Activated CD8-positive, alpha-beta memory T cell treated with anti-CD3 and anti-CD28 coated beads for 48 hours (primary cell): ENCODE results near the gene KRTAP6-1.

Experiments
- DNase-seq, 3 experiments: peaks; one replicate each; pipeline ENCODE4 v3.0.0-alpha.2; 2020; ENCODE audit warnings: low read depth in 2 of 3, low spot score in 2 of 3

Gene KRTAP6-1, protein sequence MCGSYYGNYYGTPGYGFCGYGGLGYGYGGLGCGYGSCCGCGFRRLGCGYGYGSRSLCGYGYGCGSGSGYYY

DNA sequence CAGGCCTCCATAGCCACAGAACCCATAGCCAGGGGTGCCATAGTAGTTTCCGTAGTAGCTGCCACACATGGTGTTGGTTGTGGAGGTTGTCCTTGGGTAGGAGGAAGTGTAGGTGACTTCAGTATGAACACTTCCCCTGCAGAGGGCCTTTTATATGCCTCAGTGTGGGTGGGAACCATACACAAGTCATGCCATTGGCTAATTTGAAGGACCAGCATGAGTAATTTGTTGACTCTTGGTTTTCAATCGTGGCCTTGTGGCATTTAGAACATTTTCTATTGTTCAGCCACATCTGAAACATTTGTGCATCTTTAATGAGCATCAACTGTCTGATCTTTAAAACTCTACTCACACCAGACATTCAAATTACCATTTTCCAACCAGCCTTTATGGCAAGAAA, at the start of gene KRTAP6-1:
TSS of gene KRTAP6-1 (minus strand) at position 95 of the 400 bp plus-strand sequence. CDS start at position 69, 26 bp downstream.
- no peak for DNase-seq

DNA sequence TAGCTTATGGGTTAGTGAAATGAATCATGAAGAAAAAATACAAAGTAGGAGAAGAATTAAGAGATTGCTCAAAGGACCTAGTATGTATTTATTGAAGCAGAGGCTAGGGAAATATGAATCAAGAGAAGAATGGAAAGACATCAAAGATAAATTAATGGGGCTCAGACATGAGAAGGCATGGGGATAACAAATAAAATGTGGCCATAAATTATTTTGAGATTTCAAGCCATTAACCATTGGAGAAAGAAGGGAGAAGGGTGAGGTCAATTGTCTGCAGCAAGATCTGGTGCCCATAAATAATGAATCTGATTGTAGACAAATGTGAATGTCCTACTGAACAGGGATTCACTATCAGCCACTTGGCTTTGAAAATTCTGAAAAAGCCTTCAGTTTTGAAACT, 39.2 kb upstream of the KRTAP6-1 start:
- no peak for DNase-seq

DNA sequence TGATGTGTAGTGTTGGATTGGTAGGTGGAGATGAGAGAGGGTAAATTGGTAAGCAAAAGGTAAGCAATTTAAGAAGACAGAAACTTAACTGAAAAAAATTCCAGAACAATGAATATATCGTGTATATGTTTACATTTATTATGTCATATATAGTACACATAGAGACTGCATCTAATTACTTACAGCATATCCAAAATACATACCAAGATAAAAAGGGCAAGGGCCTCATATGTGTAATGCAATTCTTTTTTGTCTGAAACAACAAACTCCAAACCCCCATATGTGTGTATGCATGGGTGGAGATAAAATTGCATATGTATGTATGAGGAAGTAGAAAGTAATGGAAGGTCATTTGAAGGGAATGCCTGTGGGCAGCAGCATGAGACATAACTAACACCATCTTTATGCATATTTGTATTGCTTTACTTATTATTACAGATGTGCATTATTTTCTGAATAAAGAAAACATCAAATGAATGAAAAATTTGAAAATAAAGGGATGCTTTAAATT, 33.2 kb upstream of the KRTAP6-1 start:
- no peak for DNase-seq

DNA sequence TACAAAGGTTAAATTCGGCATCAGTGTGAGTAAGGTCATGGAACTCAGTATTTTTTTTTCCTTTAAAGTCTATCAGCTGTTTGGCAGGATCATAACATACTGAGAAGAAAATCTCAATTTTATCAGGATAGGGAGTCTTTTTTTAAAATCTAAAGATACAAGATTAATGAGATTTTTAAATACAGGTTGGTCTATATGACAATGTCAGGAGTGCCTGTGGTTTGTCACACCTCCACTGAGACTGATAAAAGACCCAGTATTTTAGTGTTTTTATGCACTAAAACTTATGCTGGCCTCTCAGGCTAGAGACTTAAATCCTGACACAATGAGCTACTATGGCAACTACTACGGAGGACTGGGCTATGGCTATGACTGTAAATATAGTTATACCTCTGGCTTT, 28.8 kb upstream of the KRTAP6-1 start, which contains the start of gene KRTAP20-3:
TSS of gene KRTAP20-3 (plus strand) at position 301 of the 400 bp plus-strand sequence.
- DNase-seq, result no peak

DNA sequence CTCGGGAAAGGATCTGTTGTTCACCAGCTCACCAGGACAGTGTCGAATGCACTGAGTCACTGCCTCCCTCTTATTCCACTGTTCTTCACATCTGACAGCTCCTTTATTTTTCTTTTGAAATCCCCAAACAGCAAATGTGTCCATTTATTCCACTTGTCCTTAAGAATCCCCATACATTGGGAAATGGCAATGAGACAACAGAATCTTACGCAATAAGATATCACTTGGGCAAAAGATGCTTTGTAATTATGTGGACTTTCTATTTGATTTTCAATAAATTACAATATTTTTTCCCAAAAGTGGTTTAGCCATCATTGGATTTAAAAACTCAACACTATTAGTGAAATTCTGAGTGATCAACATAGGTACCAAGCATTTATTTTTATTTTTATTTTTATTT, 25.0 kb upstream of the KRTAP6-1 start:
- DNase-seq, result no peak

DNA sequence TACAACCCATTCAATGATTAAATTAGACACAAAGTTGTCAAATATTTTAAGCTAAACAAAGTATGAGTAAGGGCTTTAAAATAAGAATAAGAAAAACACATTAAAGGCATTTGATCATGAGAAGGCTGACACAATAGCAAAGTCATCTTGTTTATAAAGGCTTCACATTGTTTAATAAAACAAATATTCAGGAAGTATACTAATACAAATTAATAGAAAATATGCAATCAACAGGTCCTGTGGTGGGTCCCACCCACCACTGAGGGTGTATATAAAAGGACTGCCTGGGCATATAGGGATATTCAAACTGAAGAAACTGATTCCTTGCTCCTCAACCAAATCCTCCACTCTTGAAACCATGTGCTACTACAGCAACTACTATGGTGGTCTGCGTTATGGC, 21.2 kb upstream of the KRTAP6-1 start, which contains the start of gene KRTAP20-2:
TSS of gene KRTAP20-2 (plus strand) at position 301 of the 400 bp plus-strand sequence. CDS start at position 359, 58 bp downstream.
- DNase-seq, result no peak

DNA sequence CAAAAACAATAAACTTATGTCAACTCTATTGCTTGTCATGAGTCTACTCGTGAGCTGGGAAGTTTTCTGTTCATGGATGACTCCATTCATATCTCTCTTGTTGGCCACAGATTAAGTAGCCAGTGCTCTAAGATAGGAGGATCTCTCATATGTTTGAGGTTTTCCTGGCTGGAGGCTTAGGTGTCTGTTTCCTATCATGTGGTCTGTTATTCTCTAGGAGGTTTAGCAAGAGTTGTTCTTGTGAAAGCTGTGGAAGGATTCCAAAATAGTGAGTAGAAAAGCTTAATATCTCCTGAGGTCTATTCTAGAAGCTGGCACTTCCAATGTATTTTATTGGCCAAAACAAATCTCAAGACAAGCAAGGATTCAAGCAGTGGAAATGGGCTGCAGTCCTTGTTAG, 15.5 kb upstream of the KRTAP6-1 start:
- no peak for DNase-seq

DNA sequence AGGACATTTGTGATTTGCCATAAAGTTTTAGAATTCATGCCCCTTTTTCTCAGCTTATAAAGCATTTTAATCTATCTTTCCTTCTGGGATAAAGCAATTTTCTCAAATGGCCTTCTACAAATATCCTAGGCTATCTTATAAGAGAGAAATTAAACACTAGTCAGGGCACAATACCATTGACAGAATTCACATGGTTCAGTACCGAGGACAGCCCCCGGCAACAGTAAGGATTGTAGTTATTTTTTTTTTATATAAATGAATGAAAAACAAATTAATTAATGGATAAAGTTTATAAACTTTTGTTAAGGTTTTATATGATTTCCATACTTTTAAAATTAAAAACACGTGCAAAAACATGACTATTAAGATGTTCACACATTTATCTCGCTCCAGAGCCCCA, 14.4 kb upstream of the KRTAP6-1 start:
- DNase-seq, result no peak

DNA sequence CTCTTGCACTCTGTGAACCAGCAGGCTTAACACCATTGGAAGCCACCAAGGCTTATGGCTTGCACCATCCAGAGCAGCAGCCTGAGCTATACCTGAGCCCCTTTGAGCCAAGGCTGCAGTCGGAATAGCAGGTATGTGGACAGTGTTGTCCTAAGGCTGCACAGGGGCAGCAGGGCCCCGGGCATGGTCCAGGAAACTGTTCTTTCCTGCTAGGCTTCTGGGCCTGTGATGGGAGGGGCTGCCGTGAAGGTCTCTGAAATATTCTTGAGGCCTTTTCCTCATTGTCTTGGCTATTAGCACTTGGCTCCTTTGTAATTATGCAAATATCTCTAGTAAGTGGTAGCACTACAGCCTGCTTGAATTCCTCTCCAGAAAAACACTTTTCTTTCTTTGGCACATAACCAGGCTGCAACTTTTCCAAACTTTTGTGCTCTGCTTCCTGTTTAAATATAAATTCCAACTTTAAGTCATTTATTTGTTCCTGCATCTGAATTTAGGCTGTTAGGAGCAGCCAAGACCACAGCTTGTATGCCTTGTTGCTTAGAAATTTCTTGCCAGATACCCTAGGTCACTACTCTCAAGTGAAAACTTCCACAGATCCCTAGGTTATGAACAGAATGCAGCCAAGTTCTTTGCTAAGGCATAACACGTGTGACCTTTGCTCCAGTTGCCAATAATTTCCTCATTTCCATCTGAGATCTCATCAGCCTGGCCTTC, 11.9 kb upstream of the KRTAP6-1 start:
- DNase-seq, result no peak

DNA sequence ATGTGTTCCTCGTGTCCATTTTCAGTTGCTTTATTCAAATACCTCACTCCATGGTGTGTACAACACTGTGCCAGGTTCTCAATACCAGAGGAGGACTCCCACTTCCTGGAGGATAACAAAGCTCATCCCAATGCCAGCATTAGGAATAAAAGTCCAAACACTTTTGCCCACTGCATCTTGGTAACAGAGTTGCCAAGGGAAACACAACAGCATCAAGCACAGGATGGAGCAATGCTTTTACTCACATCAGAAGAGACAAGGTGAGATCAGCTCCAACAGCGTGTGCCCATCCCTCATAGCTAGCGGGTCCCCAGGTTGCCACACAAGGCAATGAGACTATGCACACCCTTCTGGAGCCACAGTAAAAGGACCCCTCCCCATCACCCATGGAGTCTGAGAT, 9.6 kb upstream of the KRTAP6-1 start:
- DNase-seq, result no peak

DNA sequence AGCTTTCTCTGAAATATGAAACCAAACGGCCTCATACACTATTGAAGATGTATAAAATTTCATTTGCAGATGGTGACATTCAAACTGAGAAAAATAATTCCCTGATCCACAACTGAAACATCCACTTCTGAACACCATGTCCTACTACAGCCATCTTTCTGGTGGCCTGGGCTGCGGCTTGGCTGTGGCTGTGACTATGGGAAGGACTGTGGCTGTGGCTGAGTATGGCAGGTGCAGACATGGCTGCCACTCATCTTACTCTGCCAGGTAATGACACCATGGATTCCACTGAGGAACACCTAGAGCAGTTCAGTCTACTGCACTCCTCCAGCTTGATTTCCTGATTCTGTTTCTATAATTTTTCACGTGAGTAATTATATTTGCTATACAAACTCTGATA, 6.8 kb upstream of the KRTAP6-1 start, which contains the start of gene KRTAP20-4:
TSS of gene KRTAP20-4 (plus strand) at position 106 of the 400 bp plus-strand sequence.
- no peak for DNase-seq

DNA sequence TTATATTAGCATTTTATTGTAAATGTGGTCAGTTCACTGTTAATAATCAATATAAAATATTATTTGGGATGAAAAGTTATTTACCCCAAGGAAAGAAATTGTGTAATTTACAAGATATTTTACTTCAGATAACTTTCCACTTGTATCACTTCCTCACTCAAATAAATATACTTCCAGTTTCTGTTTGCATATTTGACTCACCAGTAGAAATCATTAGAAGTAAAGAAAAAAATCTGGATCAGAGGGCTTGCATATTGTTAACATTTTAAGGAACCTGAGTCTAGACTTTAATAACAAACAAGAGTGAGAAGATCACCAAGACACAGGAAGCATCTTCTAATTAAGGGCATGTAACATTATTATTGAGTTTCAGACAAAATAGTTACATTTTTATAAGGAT, 6.3 kb upstream of the KRTAP6-1 start:
- no peak for DNase-seq

DNA sequence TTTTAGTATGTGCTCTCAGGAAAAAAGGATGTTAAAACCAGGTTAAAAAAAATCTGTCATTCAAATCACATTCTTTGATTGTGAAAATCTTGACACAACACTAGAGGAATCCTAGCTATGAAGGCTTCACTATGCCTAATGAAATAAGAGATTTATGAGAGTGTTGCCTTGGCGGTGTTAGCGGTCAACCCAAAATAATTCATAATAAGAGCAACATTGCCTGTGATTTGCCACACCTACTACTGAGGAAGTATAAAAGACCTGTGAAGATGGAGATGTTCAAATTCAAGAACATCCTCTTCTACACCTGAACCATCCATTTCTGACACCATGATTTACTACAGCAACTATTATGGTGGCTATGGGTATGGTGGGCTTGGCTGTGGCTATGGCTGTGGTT, 2.4 kb upstream of the KRTAP6-1 start, which contains the start of gene KRTAP20-1:
TSS of gene KRTAP20-1 (plus strand) at position 301 of the 400 bp plus-strand sequence. CDS start at position 331, 30 bp downstream.
- no peak for DNase-seq

DNA sequence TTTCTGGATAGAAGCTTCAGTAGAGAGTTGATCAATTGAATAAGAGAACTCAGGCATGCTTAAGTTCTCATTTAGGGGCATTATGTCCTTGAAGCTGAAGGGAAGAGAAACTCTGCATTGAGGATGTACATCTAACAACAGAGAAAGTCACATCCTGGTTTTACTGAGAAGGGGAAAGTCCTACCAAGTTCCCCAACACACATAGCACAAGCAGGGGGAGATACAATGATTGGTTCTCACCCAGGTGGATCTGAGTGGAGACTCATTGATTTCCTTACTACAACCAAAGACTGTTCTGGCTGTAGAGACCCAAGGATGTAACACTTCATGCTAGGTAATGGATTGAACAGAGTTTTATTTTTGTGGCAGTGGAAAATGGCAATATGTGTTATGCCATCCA, 1.5 kb upstream of the KRTAP6-1 start:
- DNase-seq, result no peak

DNA sequence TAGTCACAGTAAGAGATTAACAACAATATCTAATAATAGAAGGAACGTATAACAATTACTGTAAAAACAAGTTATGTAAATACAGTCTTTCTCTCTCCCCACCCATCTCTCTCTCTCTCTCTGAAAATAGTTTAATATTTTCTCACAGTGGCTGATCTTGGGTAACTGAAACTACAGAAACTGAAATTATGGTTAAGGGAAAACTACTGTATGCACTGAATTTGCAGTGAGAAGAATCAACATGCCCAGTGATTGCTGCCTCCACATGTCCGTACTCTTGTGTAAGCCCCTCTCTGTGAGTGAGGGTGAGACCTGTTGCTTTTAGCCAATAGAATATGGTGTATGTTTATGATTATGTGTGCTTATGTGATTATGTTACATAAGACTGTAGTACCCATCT, 1.6 kb downstream of the KRTAP6-1 start:
- DNase-seq, result no peak

DNA sequence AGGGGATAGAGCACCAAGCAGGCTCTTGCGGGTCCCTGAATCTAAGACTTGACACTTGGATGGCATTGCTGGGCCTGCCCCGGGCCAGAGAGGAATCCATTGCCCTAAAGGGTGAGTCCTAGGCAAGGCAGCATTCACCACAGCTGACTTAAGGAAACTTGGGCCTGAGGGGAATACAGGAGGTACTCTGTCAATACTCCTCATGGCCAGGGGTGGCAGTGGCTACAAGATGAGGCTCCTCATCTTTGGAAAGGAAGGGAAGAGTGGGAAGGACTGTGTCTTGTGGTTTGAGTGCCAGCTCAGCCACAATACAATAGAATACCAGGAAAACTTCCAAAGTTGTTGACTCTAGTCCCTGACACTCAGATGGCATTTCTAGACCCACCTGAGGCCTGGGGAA, 7.8 kb downstream of the KRTAP6-1 start:
- DNase-seq, result no peak

DNA sequence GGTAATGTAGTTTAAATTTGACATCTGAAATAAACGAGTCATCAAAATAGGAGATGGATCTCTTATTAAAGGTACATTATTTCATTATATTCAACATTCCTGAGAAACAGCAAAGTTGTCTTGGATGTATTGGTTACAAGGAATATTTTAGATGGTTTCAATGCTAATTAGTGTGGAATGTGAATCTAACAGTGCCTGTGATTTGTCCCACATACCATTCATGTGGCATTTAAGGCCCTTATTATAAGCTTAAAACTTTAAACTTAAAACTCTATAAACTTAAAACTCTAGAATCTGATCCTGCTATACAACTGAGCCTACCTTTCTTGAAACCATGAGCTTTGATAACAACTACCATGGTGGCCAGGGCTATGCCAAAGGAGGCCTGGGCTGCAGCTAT, 12.9 kb downstream of the KRTAP6-1 start, which contains the start of gene KRTAP22-1:
TSS of gene KRTAP22-1 (plus strand) at position 301 of the 400 bp plus-strand sequence.
- no peak for DNase-seq

DNA sequence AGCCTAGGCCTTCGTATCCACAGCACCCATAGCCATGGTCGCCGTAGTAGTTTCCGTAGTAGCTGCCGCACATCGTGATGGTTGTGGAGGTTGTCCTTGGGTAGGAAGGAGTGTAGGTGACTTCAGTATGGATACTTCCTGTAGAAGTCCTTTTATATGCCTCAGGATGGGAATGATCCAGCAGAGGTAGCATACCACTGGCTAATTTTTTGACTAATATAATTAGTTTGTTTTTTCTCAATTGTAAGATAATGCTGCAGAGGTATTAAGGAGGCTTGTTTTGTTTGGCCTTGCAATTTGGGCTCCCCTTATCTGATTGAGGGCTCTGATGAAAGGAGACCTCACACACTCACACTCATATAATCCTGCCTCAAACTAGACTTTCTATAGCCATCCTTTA, 14.9 kb downstream of the KRTAP6-1 start, which contains the start of gene KRTAP6-2:
TSS of gene KRTAP6-2 (minus strand) at position 101 of the 400 bp plus-strand sequence. CDS start at position 73, 28 bp downstream.
- no peak for DNase-seq

DNA sequence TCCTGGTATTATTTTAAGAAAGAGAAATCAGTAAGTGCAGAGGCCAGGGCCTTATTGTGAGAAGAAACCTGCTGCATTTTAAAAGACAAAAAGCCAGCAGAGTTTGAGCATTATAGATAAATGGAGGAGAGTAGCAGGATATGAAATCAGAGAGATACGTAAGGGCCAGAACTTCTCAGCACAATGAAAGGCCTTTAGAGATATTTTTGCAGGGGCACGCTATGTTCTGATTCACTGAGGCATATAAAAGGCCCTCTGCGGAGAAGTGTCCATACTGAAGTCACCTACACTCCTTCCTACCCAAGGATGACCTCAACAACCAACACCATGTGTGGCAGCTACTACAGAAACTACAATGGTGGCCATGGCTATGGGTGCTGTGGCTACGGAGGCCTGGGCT, 21.6 kb downstream of the KRTAP6-1 start, which contains the start of gene KRTAP6-3:
TSS of gene KRTAP6-3 (plus strand) at position 301 of the 400 bp plus-strand sequence. CDS start at position 307, 6 bp downstream.
- DNase-seq, result no peak

DNA sequence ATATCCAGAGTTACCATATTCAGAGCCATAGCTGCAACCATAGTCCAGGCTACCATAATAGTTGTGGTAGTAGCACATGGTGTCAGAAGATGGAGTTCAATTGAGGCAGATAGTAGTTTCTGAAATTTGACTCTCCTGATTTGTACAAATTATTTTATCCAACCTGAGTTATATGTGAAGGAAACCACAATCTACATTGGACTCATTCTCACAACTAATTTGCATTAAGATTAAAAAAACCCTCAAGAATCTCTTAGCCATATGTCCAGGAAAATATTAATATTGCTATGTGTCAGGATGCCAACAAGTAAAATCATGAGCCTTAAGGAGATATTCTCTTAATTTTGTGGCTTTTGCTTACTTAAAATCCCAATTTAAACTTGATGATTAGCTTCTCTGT, 23.4 kb downstream of the KRTAP6-1 start, which contains the start of gene KRTAP22-2:
TSS of gene KRTAP22-2 (minus strand) at position 101 of the 400 bp plus-strand sequence.
- no peak for DNase-seq

DNA sequence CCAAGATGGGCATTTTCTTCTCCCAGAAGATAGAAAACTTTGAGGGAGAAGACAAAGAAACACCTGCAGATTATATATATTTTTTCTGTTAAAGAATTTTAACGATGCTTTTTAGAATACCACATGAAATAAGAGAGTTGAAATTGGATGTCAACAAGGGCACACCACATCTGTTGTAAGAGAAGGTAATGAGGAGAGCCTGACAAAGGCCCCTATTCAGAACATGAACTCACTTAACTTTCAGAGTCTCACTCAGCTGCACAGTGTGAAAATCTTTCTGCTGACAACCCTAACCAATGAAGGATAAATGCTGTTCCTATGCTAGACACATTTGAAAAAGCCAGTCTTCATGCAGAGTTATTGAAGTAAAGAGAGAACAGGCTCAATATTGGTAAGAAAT, 30.9 kb downstream of the KRTAP6-1 start:
- no peak for DNase-seq

DNA sequence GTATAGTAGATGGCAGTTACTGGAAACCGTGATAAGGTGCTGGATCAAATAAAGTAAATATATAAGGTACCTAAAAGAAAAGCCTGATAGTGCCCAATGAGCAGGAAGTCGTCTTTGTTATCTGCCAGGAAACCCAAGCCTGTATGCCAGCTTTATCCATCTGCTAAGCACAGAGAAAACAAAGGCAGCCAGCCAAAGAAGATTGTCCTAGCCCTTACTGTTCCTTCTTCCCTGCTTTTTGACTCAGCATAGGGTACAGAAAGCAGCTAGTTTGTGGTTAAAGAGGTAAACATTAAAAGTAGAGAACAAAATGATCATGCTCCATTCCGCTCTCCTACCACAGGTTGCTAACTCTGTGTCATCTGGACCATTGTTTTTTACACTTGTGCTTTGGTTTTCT, 33.6 kb downstream of the KRTAP6-1 start:
- no peak for DNase-seq
